Loucy (cell line): ENCODE measurements around the gene METTL4.

Experiments used
- H2AFZ ChIP-seq: fragments of 200-600 bp; sonication (generic); 2 replicates; pipeline ENCODE4 v1.6.0; 2016; ENCODE audit warnings: antibody characterized with exemption, mild to moderate bottlenecking, low read length, moderate library complexity
- H3F3A ChIP-seq: fragments of 200-600 bp; 2 replicates; pipeline ENCODE4 v1.6.0; 2016; ENCODE audit warnings: antibody characterized with exemption, low read depth, mild to moderate bottlenecking
- H3K27me3 ChIP-seq: fragments of 200-600 bp; sonication (generic); 2 replicates; pipeline ENCODE4 v1.6.1; 2014; ENCODE audit warnings: low read length, mild to moderate bottlenecking; ENCODE audit not compliant: insufficient read depth, poor library complexity, severe bottlenecking
- H3K36me3 ChIP-seq: fragments of 200-600 bp; sonication (generic); 2 replicates; pipeline ENCODE4 v1.6.1; 2016; ENCODE audit warnings: low read length; ENCODE audit not compliant: insufficient read depth
- H3K4me1 ChIP-seq: fragments of 200-600 bp; sonication (generic); 2 replicates; pipeline ENCODE4 v1.5.1; 2014; ENCODE audit warnings: low read length, mild to moderate bottlenecking; ENCODE audit not compliant: insufficient read depth, poor library complexity, severe bottlenecking
- H3K4me2 ChIP-seq: fragments of 200-600 bp; sonication (generic); 2 replicates; pipeline ENCODE4 v1.6.0; 2014; ENCODE audit warnings: antibody characterized with exemption, low read length, low read depth, mild to moderate bottlenecking; ENCODE audit not compliant: poor library complexity, severe bottlenecking
- H3K4me3 ChIP-seq: fragments of 200-600 bp; sonication (generic); 2 replicates; pipeline ENCODE4 v1.5.1; 2014; ENCODE audit warnings: low read length, mild to moderate bottlenecking, mixed read lengths; ENCODE audit not compliant: poor library complexity, severe bottlenecking
- H3K79me2 ChIP-seq: fragments of 200-600 bp; sonication (generic); 2 replicates; pipeline ENCODE4 v1.6.1; 2014; ENCODE audit warnings: low read length; ENCODE audit not compliant: insufficient read depth
- H3K9ac ChIP-seq: fragments of 200-600 bp; sonication (generic); 2 replicates; pipeline ENCODE4 v1.6.0; 2014; ENCODE audit warnings: mild to moderate bottlenecking, low read depth, low read length, moderate library complexity; ENCODE audit not compliant: poor library complexity, severe bottlenecking
- H3K9me2 ChIP-seq: fragments of 200-600 bp; sonication (generic); replicated peaks from 2 replicates; pipeline ENCODE4 v1.6.1; 2016; ENCODE audit warnings: low read depth, low read length, mixed read lengths
- H3K9me3 ChIP-seq: fragments of 200-600 bp; sonication (generic); 2 replicates; pipeline ENCODE4 v1.6.1; 2014; ENCODE audit warnings: mild to moderate bottlenecking, antibody characterized with exemption, low read length, low read depth; ENCODE audit not compliant: insufficient read depth
- H4K20me1 ChIP-seq: fragments of 200-600 bp; sonication (generic); 2 replicates; pipeline ENCODE4 v1.6.0; 2014; ENCODE audit warnings: antibody characterized with exemption, low read length, mild to moderate bottlenecking; ENCODE audit not compliant: insufficient read depth, poor library complexity, severe bottlenecking
- CTCF ChIP-seq: fragments of 200-600 bp; sonication (generic); conservative IDR thresholded peaks from 2 replicates; pipeline ENCODE4 v1.5.1; 2014; ENCODE audit warnings: mild to moderate bottlenecking, antibody characterized with exemption, low read length
- EZH2phosphoT487 ChIP-seq: fragments of 200-600 bp; IDR thresholded peaks from 2 replicates; pipeline ENCODE4 v1.6.1; 2018; ENCODE audit warnings: antibody characterized with exemption, mild to moderate bottlenecking, moderate library complexity, borderline replicate concordance

The METTL4 gene

GRCh38 chr18:2535419-2535910 lies 35.8 kb downstream of the METTL4 start:
- no peak overlapping the region for H2AFZ ChIP-seq
- H3K4me2 ChIP-seq = no peak overlapping the region
- peaks cover 4% of the 10 kb centered on the region for H3K4me1 ChIP-seq
- H4K20me1 ChIP-seq = no peaks in the 10 kb centered on the region
- no peak for TF ChIP-seq EZH2phosphoT487
- H3K9ac ChIP-seq = no peak overlapping the region
- H3K79me2 ChIP-seq = no peaks in the 10 kb centered on the region
- H3K9me2 ChIP-seq = no peaks in the 10 kb centered on the region
- no peaks in the 10 kb centered on the region for H3F3A ChIP-seq
- H3K27me3 ChIP-seq = no peaks in the 10 kb centered on the region
- no peak overlapping the region for H3K4me3 ChIP-seq
- no peaks in the 10 kb centered on the region for H3K36me3 ChIP-seq
- no peaks in the 10 kb centered on the region for H3K9me3 ChIP-seq

GRCh38 chr18:2534906-2535305 lies 36.4 kb downstream of the METTL4 start:
- Histone ChIP-seq H3K4me2 (no peak overlapping the region), H3K9me2 (no peaks in the 10 kb centered on the region), H3K4me1 (peaks cover 4% of the 10 kb centered on the region), H3K27me3 (no peaks in the 10 kb centered on the region), H3K9ac (no peak overlapping the region), H4K20me1 (no peaks in the 10 kb centered on the region), H3K36me3 (no peaks in the 10 kb centered on the region), H3K4me3 (no peak overlapping the region), H3K9me3 (no peaks in the 10 kb centered on the region), H2AFZ (no peak overlapping the region), H3K79me2 (no peaks in the 10 kb centered on the region), H3F3A (no peaks in the 10 kb centered on the region)
- no peak for TF ChIP-seq EZH2phosphoT487
- no peak for TF ChIP-seq CTCF

GRCh38 chr18:2532797-2533196 lies 38.5 kb downstream of the METTL4 start:
- Histone ChIP-seq H3K9ac (no peak overlapping the region), H4K20me1 (no peaks in the 10 kb centered on the region), H3K4me1 (no peaks in the 10 kb centered on the region), H2AFZ (no peak overlapping the region), H3K9me2 (no peaks in the 10 kb centered on the region), H3K79me2 (no peaks in the 10 kb centered on the region), H3K36me3 (no peaks in the 10 kb centered on the region), H3F3A (no peaks in the 10 kb centered on the region), H3K4me3 (no peak overlapping the region), H3K4me2 (no peak overlapping the region), H3K9me3 (no peaks in the 10 kb centered on the region), H3K27me3 (no peaks in the 10 kb centered on the region)
- no peak for TF ChIP-seq EZH2phosphoT487
- TF ChIP-seq CTCF = no peak

GRCh38 chr18:2531751-2532150 lies 39.6 kb downstream of the METTL4 start:
- Histone ChIP-seq H2AFZ (no peak overlapping the region), H3K36me3 (no peaks in the 10 kb centered on the region), H3K4me1 (no peaks in the 10 kb centered on the region), H3K4me2 (no peak overlapping the region), H3K9me3 (no peaks in the 10 kb centered on the region), H3K9me2 (no peaks in the 10 kb centered on the region), H4K20me1 (no peaks in the 10 kb centered on the region), H3K79me2 (no peaks in the 10 kb centered on the region), H3F3A (no peaks in the 10 kb centered on the region), H3K9ac (no peak overlapping the region), H3K27me3 (no peaks in the 10 kb centered on the region), H3K4me3 (no peak overlapping the region)
- TF ChIP-seq CTCF = no peak
- no peak for TF ChIP-seq EZH2phosphoT487
